Activated naive CD4-positive, alpha-beta T cell treated with anti-CD3 and anti-CD28 coated beads, Interleukin-2, amount 50 U/mL, for 16 hours (primary cell): Measurements from ENCODE around the gene WSCD2.

Experiments
- DNase-seq: peaks from one replicate; pipeline ENCODE4 v3.0.0-alpha.2; 2020

The WSCD2 gene

DNA sequence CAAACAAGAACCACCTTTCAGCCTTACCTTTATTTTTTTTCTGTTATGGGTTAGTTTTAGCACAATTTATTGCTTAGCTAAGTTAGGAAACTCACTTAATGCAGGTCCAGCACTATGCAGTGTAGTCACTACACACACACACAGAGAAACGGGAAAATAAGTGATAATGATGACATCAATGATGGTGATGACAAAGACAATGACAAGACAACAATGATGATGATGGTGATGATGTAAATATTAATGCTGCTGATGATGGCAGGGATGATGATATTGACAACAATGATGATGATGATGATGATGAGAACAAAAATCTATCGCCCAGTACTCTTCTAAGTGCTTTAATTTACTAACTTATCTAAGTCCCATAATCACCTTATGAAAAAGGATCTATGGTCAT is 41.1 kb downstream of the WSCD2 start:
- DNase-seq: no peak

DNA sequence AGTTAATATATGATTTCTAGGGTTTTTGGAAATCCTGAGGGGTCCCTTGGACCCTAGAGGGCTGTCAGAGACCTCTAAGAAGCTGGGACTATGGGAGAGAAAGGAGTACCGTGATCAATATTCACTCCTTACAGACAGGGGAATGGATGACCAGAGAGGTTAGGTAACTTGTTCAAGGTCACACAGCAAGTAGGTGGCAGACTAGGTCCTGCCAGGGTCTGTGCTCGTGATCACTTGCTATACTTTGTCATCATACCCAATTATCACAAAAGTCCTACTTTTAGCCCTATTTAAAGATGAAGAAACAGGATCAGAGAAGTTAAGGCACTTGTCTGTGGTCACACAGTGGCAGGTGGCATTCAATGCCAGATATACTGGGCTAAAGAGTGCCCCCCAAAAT is 42.9 kb downstream of the WSCD2 start:
- no peak for DNase-seq

DNA sequence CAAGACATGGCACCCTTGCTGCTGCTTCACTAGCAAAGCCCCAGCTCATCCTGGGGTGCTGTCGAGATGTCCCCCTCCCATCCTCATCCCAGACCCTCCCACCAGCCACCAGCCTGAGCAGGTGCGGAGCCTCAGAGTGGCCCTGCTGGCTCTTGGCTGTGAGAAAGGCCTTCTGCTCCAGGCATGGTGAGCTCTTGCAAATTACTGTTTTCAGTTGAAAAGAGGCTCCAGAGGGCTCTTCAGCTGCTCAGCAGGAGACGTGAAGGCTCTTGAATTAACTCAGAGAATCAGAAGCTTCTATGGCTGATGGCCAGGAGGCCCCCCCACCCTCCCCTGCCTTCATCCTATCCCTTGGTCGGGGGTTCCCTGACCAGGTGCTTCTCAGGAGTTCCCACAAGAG is 44.1 kb downstream of the WSCD2 start:
- DNase-seq: no peak

DNA sequence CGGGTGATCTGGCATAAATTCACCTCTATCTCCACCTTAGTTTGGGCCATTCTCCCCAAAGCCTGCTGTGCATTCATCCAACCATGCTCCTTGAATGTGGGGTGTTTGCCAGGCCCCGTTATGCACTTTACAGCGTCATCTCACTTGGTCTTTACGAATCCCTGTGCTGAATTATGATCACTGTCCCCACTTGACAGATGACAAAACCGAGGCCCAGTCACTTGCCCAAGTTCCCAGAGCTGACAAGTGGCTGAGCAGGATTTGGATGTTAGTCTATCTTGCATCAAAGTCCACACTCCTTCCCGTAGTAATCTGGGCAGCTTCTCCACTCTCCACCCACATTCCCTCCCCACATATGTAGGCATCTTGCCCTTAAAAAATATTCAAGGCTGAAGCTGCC is 44.8 kb downstream of the WSCD2 start:
- DNase-seq: no peak

DNA sequence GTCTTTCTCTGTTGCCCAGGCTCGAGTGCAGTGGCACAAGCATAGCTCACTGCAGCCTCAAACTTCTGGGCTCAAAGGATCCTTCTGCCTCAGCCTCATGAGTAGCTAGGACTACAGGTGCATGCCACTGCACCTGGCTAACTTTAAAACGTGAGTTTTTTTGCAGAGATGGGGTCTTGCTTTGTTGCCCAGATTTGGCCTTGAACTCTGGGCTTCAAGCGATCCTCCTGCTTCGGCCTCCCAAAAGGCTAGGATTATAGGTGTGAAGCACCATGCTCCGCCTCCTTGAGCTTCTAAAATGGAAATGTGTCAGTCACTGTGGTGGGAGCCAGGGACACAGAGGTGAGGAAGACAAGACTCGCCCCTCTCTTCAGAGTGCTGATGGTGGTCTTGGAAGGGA is 45.6 kb downstream of the WSCD2 start:
- DNase-seq: no peak

DNA sequence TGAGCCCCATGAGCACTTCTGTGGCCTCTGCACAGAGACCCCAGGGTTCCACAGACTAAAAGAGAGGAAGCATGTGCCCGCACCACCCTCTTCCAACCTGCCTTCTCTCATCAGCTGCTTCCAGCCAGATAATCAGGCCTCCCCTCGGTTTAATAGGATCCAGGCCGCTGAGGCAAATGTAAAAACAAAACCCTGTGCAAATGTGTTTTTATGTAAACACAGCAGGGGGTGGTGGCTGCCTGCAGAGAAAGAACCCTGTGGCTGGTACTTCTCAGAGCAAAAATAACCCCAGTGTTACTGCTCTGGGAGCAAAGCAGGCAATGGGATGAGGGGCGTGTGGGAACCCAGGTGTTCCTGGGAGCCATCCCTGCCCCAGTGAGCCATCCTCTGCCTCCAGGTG is 46.2 kb downstream of the WSCD2 start:
- no peak for DNase-seq

DNA sequence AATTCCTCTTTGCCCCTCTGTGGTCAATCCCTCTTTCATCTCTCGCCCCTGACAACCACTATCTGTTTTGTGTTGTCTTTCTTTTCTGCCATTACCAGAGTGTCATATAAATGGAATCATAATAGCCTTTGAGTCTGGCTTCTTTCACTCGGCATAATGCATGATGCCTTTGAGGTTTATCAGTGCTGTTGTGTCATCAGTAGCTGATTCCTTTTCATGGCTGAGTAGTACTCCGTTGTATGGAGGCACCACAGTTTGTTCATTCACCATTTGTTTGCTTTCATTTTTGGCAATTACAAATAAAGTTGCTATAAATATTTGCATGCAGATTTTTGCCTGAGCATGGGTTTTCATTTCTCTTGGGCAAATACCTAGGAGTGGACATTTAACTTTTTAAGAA is 47.2 kb downstream of the WSCD2 start:
- no peak for DNase-seq

GRCh38 chr12:108177131-108177530 is 48.0 kb downstream of the WSCD2 start:
- DNase-seq: no peak

- no peak for DNase-seq
Observed at GRCh38 chr12:108179305-108179704, 50.2 kb downstream of the WSCD2 start.

DNA sequence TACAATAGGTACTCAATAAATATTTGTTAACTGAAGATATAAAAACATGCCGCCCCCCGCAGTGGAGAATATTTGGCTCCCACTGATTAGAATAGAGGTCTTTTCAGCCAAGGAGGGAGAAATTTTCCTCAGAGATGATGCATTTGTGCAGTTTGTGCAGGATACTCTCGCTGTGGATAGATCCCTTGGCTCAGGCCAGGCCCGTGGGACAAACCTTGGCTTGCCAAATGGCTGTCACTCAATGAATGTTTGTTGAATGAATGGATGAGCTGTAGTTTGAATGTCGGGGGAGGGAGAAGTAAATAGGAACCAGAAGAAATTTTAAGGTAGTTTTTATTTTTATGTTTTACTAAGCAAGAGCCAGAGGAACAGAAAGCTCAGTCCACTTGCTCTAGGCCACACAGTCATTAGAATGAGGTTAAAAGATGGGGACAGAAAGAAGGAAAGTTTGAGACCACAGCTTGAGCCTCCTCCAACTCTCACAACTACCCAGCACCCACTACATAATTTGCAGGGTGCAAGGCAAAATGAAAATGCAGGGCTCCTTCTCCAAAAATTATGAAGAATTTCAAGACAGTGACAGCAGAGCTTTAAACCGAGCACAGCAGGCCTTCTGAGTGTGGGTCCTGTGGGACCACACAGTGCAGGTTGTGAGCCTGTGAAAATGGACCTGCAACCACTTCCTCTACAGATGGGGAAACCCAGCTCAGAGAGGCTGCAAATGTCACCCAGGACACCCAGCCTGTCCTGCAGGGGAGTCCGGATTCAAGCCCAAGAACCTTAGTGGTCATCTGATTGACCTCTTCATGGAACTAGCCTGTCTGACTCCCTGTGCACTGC is 51.4 kb downstream of the WSCD2 start:
- DNase-seq: no peak

DNA sequence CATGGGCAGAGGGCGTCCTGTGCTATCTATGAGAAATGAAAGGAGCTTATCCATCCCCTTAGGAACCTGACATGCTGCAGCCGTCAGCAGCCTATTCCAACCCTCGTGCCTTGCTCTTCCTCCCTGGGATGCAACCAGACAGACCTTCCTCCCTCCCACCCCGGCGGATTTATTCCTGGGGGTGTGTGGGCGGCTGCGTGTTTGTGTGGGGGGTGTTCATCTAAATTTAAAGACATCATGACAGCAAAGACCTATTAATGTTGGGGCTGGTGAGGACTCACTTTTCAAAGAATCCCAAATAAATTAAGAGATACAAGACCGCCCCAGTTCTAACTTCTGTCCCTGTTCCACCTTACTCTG is 52.0 kb downstream of the WSCD2 start:
- DNase-seq: no peak

- DNase-seq: no peak
Observed at GRCh38 chr12:108182096-108182495, 53.0 kb downstream of the WSCD2 start.

- no peak for DNase-seq
Observed at GRCh38 chr12:108185002-108185401, 55.9 kb downstream of the WSCD2 start.

GRCh38 chr12:108187831-108188230 is 58.7 kb downstream of the WSCD2 start:
- DNase-seq: no peak

DNA sequence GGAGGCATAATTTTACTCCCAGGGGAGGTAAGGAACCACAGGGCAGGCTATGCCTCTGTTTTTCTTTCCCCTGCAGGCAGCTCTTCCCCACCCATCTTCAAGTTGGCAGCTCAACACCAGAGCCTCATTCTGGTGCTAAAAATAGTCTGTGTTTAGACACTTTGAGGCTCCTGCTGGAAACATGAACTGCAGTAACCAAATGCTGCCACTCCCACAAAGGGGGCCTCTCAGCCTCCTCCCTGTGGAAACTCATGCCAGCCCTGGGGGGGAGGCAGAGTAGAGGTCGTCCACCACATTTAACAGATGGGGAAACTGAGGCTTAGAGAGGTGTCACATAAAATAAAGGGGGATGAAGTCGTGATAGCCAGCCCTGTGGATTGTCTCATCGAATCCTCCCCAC is 61.4 kb downstream of the WSCD2 start:
- no peak for DNase-seq

DNA sequence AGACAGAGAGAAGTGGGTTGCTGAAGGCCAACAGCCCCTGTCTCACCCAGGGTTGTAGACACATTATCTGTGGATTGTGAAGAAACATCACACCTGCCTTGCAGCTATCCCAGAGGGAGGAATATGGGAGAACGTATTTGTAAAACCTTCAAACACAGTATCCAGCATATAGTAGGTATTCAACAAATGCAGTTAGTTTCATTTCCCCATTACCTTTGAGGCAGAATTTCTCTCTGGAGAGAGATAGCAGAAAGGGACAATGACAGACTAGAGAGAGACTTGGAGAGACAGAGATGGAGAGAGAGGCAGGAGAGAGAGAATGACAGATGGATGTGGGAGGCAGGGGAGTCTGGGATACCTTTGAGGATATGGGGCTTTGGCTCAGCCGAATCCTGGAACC is 62.0 kb downstream of the WSCD2 start:
- no peak for DNase-seq

- no peak for DNase-seq
Observed at GRCh38 chr12:108191938-108192337, 62.9 kb downstream of the WSCD2 start.

DNA sequence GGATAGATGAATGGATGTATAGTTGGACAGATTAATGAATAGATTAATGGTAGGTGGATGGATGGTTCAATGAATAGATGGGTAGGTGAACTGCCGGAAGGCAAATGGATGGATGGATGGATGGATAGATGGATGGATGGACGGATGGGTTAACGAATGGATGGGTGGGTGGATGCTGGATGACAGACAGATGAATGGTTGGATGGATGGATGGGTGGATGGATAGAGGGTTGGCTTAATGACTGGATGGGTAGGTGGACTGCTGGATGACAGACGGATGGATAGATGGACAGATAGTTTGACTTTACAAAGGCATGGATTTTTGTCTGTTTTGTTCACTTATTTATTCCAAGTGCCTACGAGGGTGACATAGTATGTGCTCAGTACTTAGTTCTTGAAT is 64.4 kb downstream of the WSCD2 start:
- no peak for DNase-seq

- DNase-seq: no peak
Observed at GRCh38 chr12:108193917-108194316, 64.8 kb downstream of the WSCD2 start.

- no peak for DNase-seq
Observed at GRCh38 chr12:108194585-108194984, 65.5 kb downstream of the WSCD2 start.

- no peak for DNase-seq
Observed at GRCh38 chr12:108196319-108196718, 67.2 kb downstream of the WSCD2 start.

GRCh38 chr12:108196921-108197320 is 67.8 kb downstream of the WSCD2 start:
- DNase-seq: no peak

- DNase-seq: no peak
Observed at GRCh38 chr12:108198043-108198442, 69.0 kb downstream of the WSCD2 start.

- no peak for DNase-seq
Observed at GRCh38 chr12:108199106-108199505, 70.0 kb downstream of the WSCD2 start.

DNA sequence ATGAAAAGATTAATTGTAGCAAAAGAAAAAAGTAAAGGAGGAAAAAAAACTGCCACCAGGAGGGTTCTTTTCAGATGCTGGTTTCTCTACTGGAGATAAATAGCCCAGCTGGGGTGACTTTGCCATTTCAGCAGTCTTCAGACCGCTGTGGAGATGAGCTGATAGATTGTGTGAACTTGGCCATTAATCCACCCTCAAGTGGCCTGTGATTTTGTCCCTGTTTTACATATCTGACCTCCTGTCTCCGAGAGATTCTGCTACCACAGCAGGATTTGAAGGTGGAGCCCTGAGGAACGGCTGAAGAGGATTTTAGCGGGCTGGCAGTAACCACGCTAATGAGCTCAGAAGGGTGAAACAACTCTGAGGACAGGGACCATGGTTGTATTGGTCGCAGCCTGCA is 72.7 kb downstream of the WSCD2 start:
- DNase-seq: no peak
